ENCODE data around the gene FAF1. TPM values are rescaled to one million over a fixed set of nuclear protein-coding genes. Genes with fewer than 3 reads are reported as not detected.

Gene FAF1
- total and polyA plus RNA-seq, 2 of the 8 experiments (the other 6 are each of a cell fraction or from before 2014, with no cell fraction given): 10.8 to 65.9 TPM

- peak overlapping the region; percentile 42 to 70 for H3K4me2 ChIP-seq (ENCODE audit: insufficient read depth in 1 of 2, low read depth in 2 of 2, low read length in 2 of 2)
- DNase-seq (ENCODE audit: low read depth in 1 of 2, low spot score in 2 of 2): peak in 1 of 2 experiments; percentile 72
- CTCF ChIA-PET (ENCODE audit: partially characterized antibody): no interaction called here
Observed at GRCh38 chr1:50418600-50419109, 541.4 kb downstream of the FAF1 start.

More at GRCh38 chr1:50418600-50419109, 541.4 kb downstream of the FAF1 start:
- Histone ChIP-seq H2BK5ac (ENCODE audit: low read depth, low read length) (no peak overlapping the region), H3K27me3 (replicated peaks in 1 of 4; ENCODE audit: control insufficient read depth in 3 of 4, extremely low read depth in 1 of 4, insufficient read depth in 3 of 4, low read length in 3 of 4) (peaks cover 98 to 100% (median 100%) of the 10 kb centered on the region in 4 experiments), H3K79me2 (ENCODE audit: control insufficient read depth in 1 of 2, insufficient read depth in 2 of 2, low read length in 2 of 2) (no peaks in the 10 kb centered on the region), H4K91ac (replicated peaks; ENCODE audit: insufficient read length, low read length) (no peak overlapping the region), H3K23me2 (ENCODE audit: low read depth, low read length) (peaks cover 15% of the 10 kb centered on the region), H2AK5ac (ENCODE audit: low read depth, low read length) (no peak overlapping the region), H3K9me3 (ENCODE audit: insufficient read depth in 2 of 2, low read depth in 1 of 2, low read length in 1 of 2) (peaks cover 0 to 3% of the 10 kb centered on the region in 2 experiments; a peak in 1 of 4 replicates), H2BK20ac (ENCODE audit: low read length) (no peak overlapping the region), H4K20me1 (replicated peaks in 1 of 2; ENCODE audit: control insufficient read depth in 1 of 2, insufficient read depth in 2 of 2, low read length in 2 of 2) (peaks cover 11 to 33% of the 10 kb centered on the region in 2 experiments), H3K23ac (ENCODE audit: insufficient read length) (no peak overlapping the region), H2BK120ac (replicated peaks; ENCODE audit: low read depth, low read length) (no peak overlapping the region), H3K4me1 (replicated peaks in 1 of 4; ENCODE audit: control insufficient read depth in 3 of 4, insufficient read depth in 4 of 4, low read length in 3 of 4) (peaks cover 4 to 30% (median 21%) of the 10 kb centered on the region in 4 experiments; a peak in 6 of 7 replicates), H3K79me1 (ENCODE audit: low read depth, low read length) (no peaks in the 10 kb centered on the region), H2AFZ (ENCODE audit: low read length) (no peak overlapping the region), H3K36me3 (ENCODE audit: control insufficient read depth in 2 of 4, insufficient read depth in 4 of 4, low read length in 3 of 4) (peaks cover 0 to 13% (median 0%) of the 10 kb centered on the region in 4 experiments; a peak in 1 of 8 replicates), H2BK12ac (ENCODE audit: low read depth, low read length) (no peak overlapping the region), H3K27ac (ENCODE audit: low read depth, low read length) (no peak overlapping the region), H3K56ac (replicated peaks; ENCODE audit: insufficient read length, low read depth, low read length) (no peak overlapping the region), H4K5ac (ENCODE audit: insufficient read length, low read depth, low read length) (no peak overlapping the region), H2BK15ac (ENCODE audit: low read length) (no peak overlapping the region), H3K14ac (ENCODE audit: insufficient read length) (no peak overlapping the region), H3K18ac (ENCODE audit: extremely low read depth, low read length) (peak overlapping the region; percentile 51; the same call in 1 of the 2 replicates), H3K9ac (replicated peaks in 1 of 4; ENCODE audit: extremely low read depth in 1 of 4, low read depth in 3 of 4, low read length in 3 of 4) (no peak overlapping the region), H4K8ac (ENCODE audit: extremely low read depth, insufficient read depth, low read length) (peak overlapping the region; percentile 57), H3K4ac (replicated peaks; ENCODE audit: insufficient read length, low read depth, low read length) (no peak overlapping the region), H3K4me3 (ENCODE audit: extremely low read depth in 1 of 4, insufficient read depth in 2 of 4, low read depth in 3 of 4, low read length in 4 of 4) (peak overlapping the region; percentile 15 to 51 (median 36); a peak in 7 of 8 replicates)
- POLR2A ChIA-PET (ENCODE audit: partially characterized antibody): no interaction called here
- no peak for FAIRE-seq
- 1% methylated on average over 56 of the region's 64 CpGs; no CpG with 5 or more reads in 1 of the 2 experiments for WGBS, 2 experiments (ENCODE audit: extremely low coverage in 1 of 2, insufficient coverage in 1 of 2, insufficient read length in 1 of 2, insufficient replicate concordance in 2 of 2, low coverage in 1 of 2, low lambda C conversion rate in 2 of 2, missing lambda C conversion rate in 1 of 2)
- TF ChIP-seq EZH2 (IDR thresholded peaks at IDR 0.05; ENCODE audit: low read depth, low read length, severe bottlenecking): peak; percentile 100
- TF ChIP-seq KDM4A (IDR thresholded peaks at IDR 0.05; ENCODE audit: low read depth, low read length, severe bottlenecking): peak; percentile 70
- peak; percentile 34 for TF ChIP-seq ASH2L (IDR thresholded peaks at IDR 0.05; ENCODE audit: low read length)
- no peak for TF ChIP-seq CTCF (IDR thresholded peaks at IDR 0.05; ENCODE audit: control extremely low read depth in 1 of 3, insufficient read depth in 1 of 3, low read depth in 1 of 3, low read length in 3 of 3)
- peak; percentile 65; the same call in 1 of the 2 replicates for TF ChIP-seq GABPA (IDR thresholded peaks at IDR 0.05; ENCODE audit: borderline replicate concordance, insufficient read depth, low read length)
- TF ChIP-seq RNF2 (IDR thresholded peaks at IDR 0.05; ENCODE audit: borderline replicate concordance, low read depth, low read length, missing control alignments, poor library complexity, severe bottlenecking): peak; percentile 91
- no peak for TF ChIP-seq BACH1 (IDR thresholded peaks at IDR 0.05; ENCODE audit: low read length)
- peak; percentile 99; the same call in 1 of the 2 replicates for TF ChIP-seq SUZ12 (IDR thresholded peaks at IDR 0.05; ENCODE audit: low read length)

Data from H1 (cell line).